Thoracic aorta (tissue), 2 donors: ENCODE data around the gene GOLGA5. TPM values are rescaled to one million over a fixed set of nuclear protein-coding genes. Genes with fewer than 3 reads are reported as not detected.

ENCODE experiments used
- ATAC-seq: fragments of 150-250 bp; one replicate; pipeline ENCODE4 v1.8.0; 2017; ENCODE audit warnings: low read depth; ENCODE audit not compliant: insufficient number of reproducible peaks, low FRiP score
- DNase-seq: peaks from one replicate; pipeline ENCODE4 v3.0.0-alpha.2; 2020; ENCODE audit warnings: low spot score
- H3K27ac ChIP-seq, 2 donors: fragments of 200-600 bp; sonication (generic); 1 replicate in 1 of 2; 2 replicates in 1 of 2; pipeline ENCODE4 v1.5.1; 2016; ENCODE audit warnings: mild to moderate bottlenecking in 2 of 2, moderate library complexity in 2 of 2
- H3K27me3 ChIP-seq: fragments of 200-600 bp; sonication (generic); replicated peaks from 2 replicates; pipeline ENCODE4 v1.6.0; 2016; ENCODE audit warnings: mild to moderate bottlenecking; ENCODE audit not compliant: insufficient read depth
- H3K36me3 ChIP-seq: fragments of 200-600 bp; sonication (generic); one replicate; pipeline ENCODE4 v1.5.1; 2016
- H3K4me1 ChIP-seq, 2 donors: fragments of 200-600 bp; sonication (generic); 1 replicate in 1 of 2; 2 replicates in 1 of 2; pipeline versions ENCODE4 v1.5.1 to v1.6.0; 2016; ENCODE audit warnings: low read depth in 2 of 2, mild to moderate bottlenecking in 1 of 2; ENCODE audit not compliant: control insufficient read depth in 1 of 2
- H3K4me3 ChIP-seq: fragments of 200-600 bp; sonication (generic); 2 replicates; pipeline ENCODE4 v1.5.1; 2016; ENCODE audit warnings: mild to moderate bottlenecking
- H3K9me3 ChIP-seq: fragments of 200-600 bp; sonication (generic); 2 replicates; pipeline ENCODE4 v1.5.1; 2016
- total RNA-seq, 2 donors: library from RNA; depleted of rRNA; stranded (reverse); fragments of >200 nt; gene quantifications; one replicate each; pipeline versions ENCODE4 v1.1.0 to v1.2.3, GENCODE V29; 2016
- TF ChIP-seq, protein P1 (sequence below): fragments of 200-600 bp; sonication (generic); IDR thresholded peaks from one replicate; pipeline ENCODE4 v1.5.1; 2019; ENCODE audit warnings: antibody characterized with exemption

Gene GOLGA5
- total RNA-seq, 2 donors from 2014 or later, result 29.5 to 41.9 TPM

GRCh38 chr14:92874962-92875661 lies 81.0 kb downstream of the GOLGA5 start:
- DNase-seq (no peak), ATAC-seq (no peak)
- H3K9me3 ChIP-seq, result no peaks in the 10 kb centered on the region
- no peak overlapping the region for H3K4me3 ChIP-seq
- no peaks in the 10 kb centered on the region for H3K4me1 ChIP-seq
- no peaks in the 10 kb centered on the region for H3K27me3 ChIP-seq
- no peak overlapping the region for H3K27ac ChIP-seq
- H3K36me3 ChIP-seq, result no peaks in the 10 kb centered on the region
- TF ChIP-seq, protein P1, sequence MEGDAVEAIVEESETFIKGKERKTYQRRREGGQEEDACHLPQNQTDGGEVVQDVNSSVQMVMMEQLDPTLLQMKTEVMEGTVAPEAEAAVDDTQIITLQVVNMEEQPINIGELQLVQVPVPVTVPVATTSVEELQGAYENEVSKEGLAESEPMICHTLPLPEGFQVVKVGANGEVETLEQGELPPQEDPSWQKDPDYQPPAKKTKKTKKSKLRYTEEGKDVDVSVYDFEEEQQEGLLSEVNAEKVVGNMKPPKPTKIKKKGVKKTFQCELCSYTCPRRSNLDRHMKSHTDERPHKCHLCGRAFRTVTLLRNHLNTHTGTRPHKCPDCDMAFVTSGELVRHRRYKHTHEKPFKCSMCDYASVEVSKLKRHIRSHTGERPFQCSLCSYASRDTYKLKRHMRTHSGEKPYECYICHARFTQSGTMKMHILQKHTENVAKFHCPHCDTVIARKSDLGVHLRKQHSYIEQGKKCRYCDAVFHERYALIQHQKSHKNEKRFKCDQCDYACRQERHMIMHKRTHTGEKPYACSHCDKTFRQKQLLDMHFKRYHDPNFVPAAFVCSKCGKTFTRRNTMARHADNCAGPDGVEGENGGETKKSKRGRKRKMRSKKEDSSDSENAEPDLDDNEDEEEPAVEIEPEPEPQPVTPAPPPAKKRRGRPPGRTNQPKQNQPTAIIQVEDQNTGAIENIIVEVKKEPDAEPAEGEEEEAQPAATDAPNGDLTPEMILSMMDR, result no peak

DNA sequence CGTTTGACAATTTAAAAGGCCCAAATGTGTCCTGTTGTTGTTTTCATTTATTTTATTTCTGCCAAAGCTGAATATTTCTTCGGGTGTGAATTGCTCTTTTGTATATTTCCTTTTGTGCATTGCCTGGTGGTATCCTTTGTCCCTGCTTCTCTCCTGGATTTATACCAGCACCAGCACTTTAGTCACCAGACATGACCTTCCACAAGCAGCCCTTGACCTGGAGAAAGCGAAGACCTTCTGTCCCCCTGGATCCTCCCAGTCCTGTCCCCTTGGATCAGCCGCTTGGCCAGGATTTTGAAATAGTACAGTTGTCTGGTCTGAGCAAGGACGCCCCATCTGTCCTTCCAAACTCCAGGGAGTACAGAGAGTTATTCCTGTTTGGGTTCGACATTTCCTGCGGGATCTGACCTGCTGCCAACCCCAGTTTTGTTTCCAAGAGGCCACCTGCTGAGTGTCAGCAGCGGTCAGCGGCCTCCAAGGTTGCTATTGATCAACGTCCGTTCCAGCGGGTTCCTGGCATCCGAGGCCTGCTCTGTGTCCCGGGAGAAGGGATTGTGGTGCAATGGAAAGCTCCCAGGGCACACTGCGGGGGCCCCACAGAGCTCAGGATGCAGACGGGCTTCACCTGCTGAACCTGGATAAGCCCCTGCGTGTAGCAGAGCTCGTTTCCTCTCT lies 83.8 kb downstream of the GOLGA5 start:
- no peak for DNase-seq
- Histone ChIP-seq H3K36me3 (no peaks in the 10 kb centered on the region), H3K4me1 (no peaks in the 10 kb centered on the region), H3K27me3 (no peaks in the 10 kb centered on the region), H3K27ac (no peak overlapping the region), H3K4me3 (no peak overlapping the region), H3K9me3 (no peaks in the 10 kb centered on the region)
- TF ChIP-seq, protein P1, result no peak
- ATAC-seq, result no peak

DNA sequence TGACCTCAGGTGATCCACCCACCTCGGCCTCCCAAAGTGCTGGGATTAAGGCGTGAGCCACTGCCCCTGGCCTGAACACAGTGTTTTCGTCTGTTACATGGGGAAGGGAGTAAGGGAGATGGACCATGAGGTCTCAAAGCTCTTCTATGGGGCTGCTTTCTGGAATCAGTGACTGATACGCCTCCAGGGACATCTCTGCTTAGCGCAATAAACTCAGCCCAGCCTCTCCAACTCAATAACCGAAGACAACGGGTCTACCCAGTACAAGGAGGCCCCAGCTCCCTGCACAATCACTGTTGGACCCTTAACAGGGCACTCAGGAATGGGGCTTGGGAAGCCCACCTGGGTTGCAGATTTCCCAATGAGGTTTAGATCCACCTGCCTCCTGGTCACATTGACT lies 86.2 kb downstream of the GOLGA5 start:
- H3K27ac ChIP-seq, result no peak overlapping the region
- H3K4me3 ChIP-seq, result no peak overlapping the region
- TF ChIP-seq, protein P1, result no peak
- ATAC-seq, result no peak
- H3K4me1 ChIP-seq, result no peaks in the 10 kb centered on the region
- H3K9me3 ChIP-seq, result no peaks in the 10 kb centered on the region
- H3K27me3 ChIP-seq, result no peaks in the 10 kb centered on the region
- no peak for DNase-seq
- H3K36me3 ChIP-seq, result no peaks in the 10 kb centered on the region

GRCh38 chr14:92880851-92881250 lies 86.7 kb downstream of the GOLGA5 start:
- ATAC-seq (no peak), DNase-seq (no peak)
- Histone ChIP-seq H3K36me3 (no peaks in the 10 kb centered on the region), H3K27me3 (no peaks in the 10 kb centered on the region), H3K27ac (no peak overlapping the region), H3K4me3 (no peak overlapping the region), H3K4me1 (no peaks in the 10 kb centered on the region), H3K9me3 (no peaks in the 10 kb centered on the region)
- TF ChIP-seq, protein P1, result no peak

DNA sequence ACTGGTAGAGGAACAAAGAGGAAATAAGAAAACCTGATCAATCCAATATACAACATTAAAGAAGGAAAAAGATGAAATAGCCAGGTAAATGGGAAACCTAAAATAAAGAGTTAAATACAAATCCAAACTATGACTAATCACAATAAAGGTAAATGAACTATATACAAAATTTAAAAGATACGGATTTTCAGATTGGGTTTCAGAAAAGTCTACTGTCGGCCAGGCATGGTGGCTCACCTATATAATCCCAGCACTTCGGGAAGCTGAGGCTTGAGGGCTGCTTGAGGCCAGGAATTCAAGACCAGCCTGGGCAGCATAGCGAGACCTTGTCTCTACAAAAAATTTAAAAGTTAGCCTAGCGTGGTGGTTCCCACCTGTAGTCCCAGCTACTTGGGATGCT lies 89.0 kb downstream of the GOLGA5 start:
- no peaks in the 10 kb centered on the region for H3K4me1 ChIP-seq
- DNase-seq (no peak), ATAC-seq (no peak)
- no peak overlapping the region for H3K27ac ChIP-seq
- H3K9me3 ChIP-seq, result no peaks in the 10 kb centered on the region
- no peaks in the 10 kb centered on the region for H3K36me3 ChIP-seq
- no peak overlapping the region for H3K4me3 ChIP-seq
- TF ChIP-seq, protein P1, result no peak
- H3K27me3 ChIP-seq, result no peaks in the 10 kb centered on the region
